ENCODE measurements around the gene ENGASE. TPM values are rescaled to one million over a fixed set of nuclear protein-coding genes. Genes with fewer than 3 reads are reported as not detected.

ENGASE gene
- total RNA-seq, 1 donor from 2014 or later, result 11.7 TPM

GRCh38 chr17:79101111-79101673 lies 26.6 kb downstream of the ENGASE start:
- H3K4me3 ChIP-seq, result no peak overlapping the region
- no peak overlapping the region for H3K27ac ChIP-seq
- no peak overlapping the region for H3K4me3 Mint-ChIP-seq
- H3K36me3 Mint-ChIP-seq, result no peaks in the 10 kb centered on the region
- H3K27me3 ChIP-seq, result peaks cover 16% of the 10 kb centered on the region
- H3K9me3 ChIP-seq (ENCODE audit: low read depth), result no peaks in the 10 kb centered on the region
- H4K20me1 ChIP-seq (ENCODE audit: low read depth), result no peaks in the 10 kb centered on the region
- H3K4me2 ChIP-seq, result no peak overlapping the region
- H3K9me3 Mint-ChIP-seq, result no peaks in the 10 kb centered on the region
- H3K4me1 ChIP-seq, result peaks cover 8% of the 10 kb centered on the region
- no peaks in the 10 kb centered on the region for H3F3A ChIP-seq (ENCODE audit: low read depth)
- DNase-seq (ENCODE audit: low spot score), result no peak
- H3K9ac ChIP-seq, result no peak overlapping the region
- H3K27me3 Mint-ChIP-seq (ENCODE audit: insufficient read depth, low read depth), result peaks cover 10% of the 10 kb centered on the region
- TF ChIP-seq EZH2 (IDR thresholded peaks at IDR 0.05), result no peak
- no peak for TF ChIP-seq EZH2phosphoT487 (IDR thresholded peaks at IDR 0.05)
- TF ChIP-seq CTCF (IDR thresholded peaks at IDR 0.05), result no peak
- H3K4me1 Mint-ChIP-seq, result no peaks in the 10 kb centered on the region
- H2AFZ ChIP-seq (replicated peaks), result no peak overlapping the region
- H3K36me3 ChIP-seq, result no peaks in the 10 kb centered on the region
- H3K79me2 ChIP-seq (ENCODE audit: low read depth), result no peaks in the 10 kb centered on the region
- no peak overlapping the region for H3K27ac Mint-ChIP-seq

- Histone ChIP-seq H3K27me3 (peaks cover 6% of the 10 kb centered on the region), H3K36me3 (no peaks in the 10 kb centered on the region), H3F3A (ENCODE audit: low read depth) (no peaks in the 10 kb centered on the region), H3K9ac (no peak overlapping the region), H2AFZ (replicated peaks) (no peak overlapping the region), H3K4me3 (no peak overlapping the region), H3K4me1 (peaks cover 8% of the 10 kb centered on the region), H3K79me2 (ENCODE audit: low read depth) (no peaks in the 10 kb centered on the region), H3K9me3 (ENCODE audit: low read depth) (no peaks in the 10 kb centered on the region), H4K20me1 (ENCODE audit: low read depth) (no peaks in the 10 kb centered on the region), H3K27ac (no peak overlapping the region), H3K4me2 (no peak overlapping the region)
- no peak overlapping the region for H3K27ac Mint-ChIP-seq
- no peaks in the 10 kb centered on the region for H3K36me3 Mint-ChIP-seq
- no peak for DNase-seq (ENCODE audit: low spot score)
- no peaks in the 10 kb centered on the region for H3K9me3 Mint-ChIP-seq
- H3K4me3 Mint-ChIP-seq, result no peak overlapping the region
- no peak for TF ChIP-seq EZH2 (IDR thresholded peaks at IDR 0.05)
- TF ChIP-seq EZH2phosphoT487 (IDR thresholded peaks at IDR 0.05), result no peak
- no peak for TF ChIP-seq CTCF (IDR thresholded peaks at IDR 0.05)
- H3K4me1 Mint-ChIP-seq, result no peaks in the 10 kb centered on the region
- H3K27me3 Mint-ChIP-seq (ENCODE audit: insufficient read depth, low read depth), result peaks cover 6% of the 10 kb centered on the region
Measured at GRCh38 chr17:79102214-79102613, 27.6 kb downstream of the ENGASE start.

- H3K4me1 Mint-ChIP-seq, result peaks cover under 1% of the 10 kb centered on the region
- Histone ChIP-seq H3K36me3 (no peaks in the 10 kb centered on the region), H4K20me1 (ENCODE audit: low read depth) (no peaks in the 10 kb centered on the region), H3K4me3 (no peak overlapping the region), H3K4me2 (no peak overlapping the region), H3K9me3 (ENCODE audit: low read depth) (no peaks in the 10 kb centered on the region), H3K27me3 (no peaks in the 10 kb centered on the region), H3K4me1 (peaks cover 8% of the 10 kb centered on the region), H3K27ac (no peak overlapping the region), H3K79me2 (ENCODE audit: low read depth) (no peaks in the 10 kb centered on the region), H2AFZ (replicated peaks) (no peak overlapping the region), H3F3A (ENCODE audit: low read depth) (no peaks in the 10 kb centered on the region), H3K9ac (no peak overlapping the region)
- no peaks in the 10 kb centered on the region for H3K9me3 Mint-ChIP-seq
- TF ChIP-seq CTCF (IDR thresholded peaks at IDR 0.05) (peak; percentile 27), EZH2 (IDR thresholded peaks at IDR 0.05) (no peak), EZH2phosphoT487 (IDR thresholded peaks at IDR 0.05) (no peak)
- H3K27me3 Mint-ChIP-seq (ENCODE audit: insufficient read depth, low read depth), result peaks cover 4% of the 10 kb centered on the region
- no peaks in the 10 kb centered on the region for H3K36me3 Mint-ChIP-seq
- peak; percentile 41 for DNase-seq (ENCODE audit: low spot score)
- no peak overlapping the region for H3K4me3 Mint-ChIP-seq
- H3K27ac Mint-ChIP-seq, result peak overlapping the region; percentile 60
Measured at GRCh38 chr17:79104898-79105600, 30.4 kb downstream of the ENGASE start.

Measured in neural progenitor cell (in vitro differentiated cells).